H9 (cell line): ENCODE data around the gene L1CAM. TPM values are rescaled to one million over a fixed set of nuclear protein-coding genes. Genes with fewer than 3 reads are reported as not detected.

ENCODE experiments used
- DNase-seq: peaks from one replicate; pipeline ENCODE4 v3.0.0-alpha.2; 2017
- H2AFZ ChIP-seq: one replicate; pipeline ENCODE4 v1.6.1; 2013; ENCODE audit warnings: mild to moderate bottlenecking, low read length, control low read depth, moderate library complexity
- H2AK5ac ChIP-seq: 2 replicates; pipeline ENCODE4 v1.6.1; 2013; ENCODE audit warnings: low read length, control low read depth, mixed read lengths; ENCODE audit not compliant: insufficient read length
- H2BK120ac ChIP-seq: one replicate; pipeline ENCODE4 v1.6.1; 2013; ENCODE audit warnings: low read depth, mild to moderate bottlenecking, low read length, control low read depth, inconsistent platforms; ENCODE audit not compliant: poor library complexity, severe bottlenecking
- H2BK12ac ChIP-seq: 2 replicates; pipeline ENCODE4 v1.6.1; 2013; ENCODE audit warnings: low read length, control low read depth, mixed read lengths, low read depth; ENCODE audit not compliant: insufficient read length
- H2BK15ac ChIP-seq: 2 replicates; pipeline ENCODE4 v1.6.1; 2013; ENCODE audit warnings: low read depth, low read length, control low read depth
- H2BK20ac ChIP-seq: one replicate; pipeline ENCODE4 v1.6.1; 2013; ENCODE audit warnings: low read depth, mild to moderate bottlenecking, low read length, control low read depth, inconsistent platforms; ENCODE audit not compliant: poor library complexity, severe bottlenecking
- H2BK5ac ChIP-seq: 2 replicates; pipeline ENCODE4 v1.6.1; 2013; ENCODE audit warnings: low read length, control low read depth, mixed read lengths; ENCODE audit not compliant: insufficient read length
- H3K14ac ChIP-seq: 2 replicates; pipeline ENCODE4 v1.6.1; 2013; ENCODE audit warnings: low read length, control low read depth; ENCODE audit not compliant: insufficient read depth
- H3K18ac ChIP-seq: 2 replicates; pipeline ENCODE4 v1.6.1; 2013; ENCODE audit warnings: low read depth, mild to moderate bottlenecking, mixed read lengths, low read length, control low read depth; ENCODE audit not compliant: insufficient read length
- H3K23ac ChIP-seq: 2 replicates; pipeline ENCODE4 v1.6.1; 2013; ENCODE audit warnings: low read length, control low read depth, mixed read lengths, low read depth; ENCODE audit not compliant: insufficient read length
- H3K23me2 ChIP-seq: 2 replicates; pipeline ENCODE4 v1.6.1; 2013; ENCODE audit warnings: low read depth, mild to moderate bottlenecking, mixed read lengths, low read length, control low read depth; ENCODE audit not compliant: insufficient read length, poor library complexity, severe bottlenecking
- H3K27ac ChIP-seq: 2 replicates; pipeline ENCODE4 v1.5.1; 2013; ENCODE audit warnings: low read length, control low read depth, mixed read lengths, low read depth; ENCODE audit not compliant: insufficient read length
- H3K27me3 ChIP-seq: 2 replicates; pipeline ENCODE4 v1.6.1; 2013; ENCODE audit warnings: low read length, control low read depth, inconsistent platforms; ENCODE audit not compliant: insufficient read depth
- H3K4ac ChIP-seq: 2 replicates; pipeline ENCODE4 v1.6.1; 2013; ENCODE audit warnings: low read depth, mild to moderate bottlenecking, control low read depth, inconsistent platforms, low read length, moderate library complexity
- H3K4me1 ChIP-seq: 2 replicates; pipeline ENCODE4 v1.6.1; 2013; ENCODE audit warnings: low read length, control low read depth, inconsistent platforms; ENCODE audit not compliant: insufficient read depth
- H3K4me2 ChIP-seq: 2 replicates; pipeline ENCODE4 v1.6.1; 2013; ENCODE audit warnings: low read length, control low read depth, mixed read lengths; ENCODE audit not compliant: insufficient read length, insufficient read depth
- H3K56ac ChIP-seq: 2 replicates; pipeline ENCODE4 v1.6.1; 2013; ENCODE audit warnings: low read depth, mild to moderate bottlenecking, mixed read lengths, low read length, control low read depth; ENCODE audit not compliant: insufficient read length
- H3K79me1 ChIP-seq: 2 replicates; pipeline ENCODE4 v1.6.1; 2013; ENCODE audit warnings: low read depth, mild to moderate bottlenecking, moderate library complexity, low read length, control low read depth, inconsistent platforms; ENCODE audit not compliant: insufficient read depth, poor library complexity, severe bottlenecking
- H3K79me2 ChIP-seq: 2 replicates; pipeline ENCODE4 v1.6.1; 2013; ENCODE audit warnings: low read length, control low read depth, inconsistent platforms; ENCODE audit not compliant: insufficient read depth
- H3K9ac ChIP-seq: 2 replicates; pipeline ENCODE4 v1.6.1; 2013; ENCODE audit warnings: low read length, control low read depth, mixed read lengths; ENCODE audit not compliant: insufficient read length; ENCODE audit errors: extremely low read depth
- H3K9me3 ChIP-seq: one replicate; pipeline ENCODE4 v1.6.1; 2013; ENCODE audit warnings: low read depth, low read length, inconsistent platforms; ENCODE audit not compliant: control insufficient read depth
- H3T11ph ChIP-seq: one replicate; pipeline ENCODE4 v1.6.1; 2013; ENCODE audit warnings: mild to moderate bottlenecking, low read length, control low read depth, inconsistent platforms
- H4K20me1 ChIP-seq: one replicate; pipeline ENCODE4 v1.6.1; 2013; ENCODE audit not compliant: control insufficient read depth, insufficient read length, insufficient read depth
- H4K5ac ChIP-seq: 2 replicates; pipeline ENCODE4 v1.6.1; 2013; ENCODE audit warnings: low read depth, mild to moderate bottlenecking, mixed read lengths, low read length, control low read depth; ENCODE audit not compliant: insufficient read length
- H4K8ac ChIP-seq: replicated peaks from 2 replicates; pipeline ENCODE4 v1.6.1; 2013; ENCODE audit warnings: low read length, control low read depth, mixed read lengths, low read depth; ENCODE audit not compliant: insufficient read length
- H4K91ac ChIP-seq: 2 replicates; pipeline ENCODE4 v1.6.1; 2013; ENCODE audit warnings: low read depth, mild to moderate bottlenecking, moderate library complexity, mixed read lengths, low read length, control low read depth; ENCODE audit not compliant: insufficient read length
- H3K27ac Mint-ChIP-seq, 3 experiments: 2 replicates in 2 of 3; 3 replicates in 1 of 3; pipeline ENCODE4 v1.8.0; 2020 to 2021; ENCODE audit warnings: mixed read lengths in 3 of 3, mild to moderate bottlenecking in 1 of 3, moderate library complexity in 1 of 3
- H3K27me3 Mint-ChIP-seq: 2 replicates; pipeline ENCODE4 v1.8.0; 2021; ENCODE audit warnings: low read depth, mild to moderate bottlenecking, moderate library complexity, mixed read lengths
- H3K36me3 Mint-ChIP-seq, 3 experiments: 2 replicates in 2 of 3; 3 replicates in 1 of 3; pipeline ENCODE4 v1.8.0; 2020 to 2021; ENCODE audit warnings: low read depth in 3 of 3, mixed read lengths in 3 of 3; ENCODE audit not compliant: insufficient read depth in 1 of 3
- H3K4me1 Mint-ChIP-seq, 2 experiments: 2 replicates each; pipeline ENCODE4 v1.8.0; 2020; ENCODE audit warnings: mixed read lengths in 2 of 2
- H3K4me3 Mint-ChIP-seq, 2 experiments: 2 replicates in 1 of 2; 3 replicates in 1 of 2; pipeline ENCODE4 v1.8.0; 2020 to 2021; ENCODE audit warnings: mild to moderate bottlenecking in 2 of 2, mixed read lengths in 2 of 2, moderate library complexity in 1 of 2
- H3K9me3 Mint-ChIP-seq, 2 experiments: 2 replicates in 1 of 2; 3 replicates in 1 of 2; pipeline ENCODE4 v1.8.0; 2020; ENCODE audit warnings: mild to moderate bottlenecking in 2 of 2, mixed read lengths in 2 of 2, moderate library complexity in 1 of 2
- total RNA-seq: library from RNA; stranded (reverse); gene quantifications from 2 replicates; pipeline ENCODE4 v1.2.1, GENCODE V29; 2021
- TF ChIP-seq, protein P1 (sequence below): fragments of 200-600 bp; sonication (generic); conservative IDR thresholded peaks from 3 replicates; pipeline ENCODE4 v1.8.0; 2021; ENCODE audit warnings: antibody characterized with exemption, mild to moderate bottlenecking

L1CAM gene
- total RNA-seq, 1 experiment from 2014 or later: 22.7 TPM

DNA sequence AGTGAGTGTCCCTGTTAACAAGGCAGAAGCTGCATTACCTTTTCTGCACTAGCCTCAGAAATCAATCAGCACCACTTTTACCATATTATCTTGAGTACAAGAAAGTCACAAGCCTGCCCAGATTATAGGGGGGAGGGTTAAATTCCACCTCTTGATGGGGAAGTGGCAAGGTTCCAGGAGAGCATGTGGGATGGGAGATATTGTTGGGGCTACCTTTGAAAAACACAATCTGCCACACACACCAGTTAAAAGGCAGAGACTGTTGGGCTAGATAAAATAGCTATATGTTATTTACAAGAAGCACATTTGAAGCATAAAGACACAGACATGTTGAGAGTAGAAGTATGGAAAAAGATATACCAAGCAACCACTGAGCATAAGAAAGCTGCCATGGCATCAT, 11.9 kb upstream of the L1CAM start:
- H3K9ac ChIP-seq: no peak overlapping the region
- no peaks in the 10 kb centered on the region for H3K79me2 ChIP-seq
- no peak overlapping the region for H2AFZ ChIP-seq
- no peaks in the 10 kb centered on the region for H3K27me3 ChIP-seq
- H2AK5ac ChIP-seq: no peak overlapping the region
- H3K4me2 ChIP-seq: no peak overlapping the region
- H4K5ac ChIP-seq: no peak overlapping the region
- no peak overlapping the region for H3K27ac Mint-ChIP-seq
- no peak overlapping the region for H4K91ac ChIP-seq
- TF ChIP-seq, protein P1, sequence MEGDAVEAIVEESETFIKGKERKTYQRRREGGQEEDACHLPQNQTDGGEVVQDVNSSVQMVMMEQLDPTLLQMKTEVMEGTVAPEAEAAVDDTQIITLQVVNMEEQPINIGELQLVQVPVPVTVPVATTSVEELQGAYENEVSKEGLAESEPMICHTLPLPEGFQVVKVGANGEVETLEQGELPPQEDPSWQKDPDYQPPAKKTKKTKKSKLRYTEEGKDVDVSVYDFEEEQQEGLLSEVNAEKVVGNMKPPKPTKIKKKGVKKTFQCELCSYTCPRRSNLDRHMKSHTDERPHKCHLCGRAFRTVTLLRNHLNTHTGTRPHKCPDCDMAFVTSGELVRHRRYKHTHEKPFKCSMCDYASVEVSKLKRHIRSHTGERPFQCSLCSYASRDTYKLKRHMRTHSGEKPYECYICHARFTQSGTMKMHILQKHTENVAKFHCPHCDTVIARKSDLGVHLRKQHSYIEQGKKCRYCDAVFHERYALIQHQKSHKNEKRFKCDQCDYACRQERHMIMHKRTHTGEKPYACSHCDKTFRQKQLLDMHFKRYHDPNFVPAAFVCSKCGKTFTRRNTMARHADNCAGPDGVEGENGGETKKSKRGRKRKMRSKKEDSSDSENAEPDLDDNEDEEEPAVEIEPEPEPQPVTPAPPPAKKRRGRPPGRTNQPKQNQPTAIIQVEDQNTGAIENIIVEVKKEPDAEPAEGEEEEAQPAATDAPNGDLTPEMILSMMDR: no peak
- no peak overlapping the region for H2BK5ac ChIP-seq
- no peak overlapping the region for H3K4ac ChIP-seq
- peaks cover 14% of the 10 kb centered on the region for H3K9me3 ChIP-seq
- H3K23ac ChIP-seq: no peak overlapping the region
- no peak for DNase-seq
- H3K18ac ChIP-seq: no peak overlapping the region
- H3K36me3 Mint-ChIP-seq: peaks cover 0 to 3% (median 0%) of the 10 kb centered on the region in 3 experiments; a peak in 3 of 7 replicates
- no peak overlapping the region for H2BK12ac ChIP-seq
- H3K56ac ChIP-seq: no peak overlapping the region
- H3K23me2 ChIP-seq: no peaks in the 10 kb centered on the region
- peaks cover 8% of the 10 kb centered on the region for H3K27me3 Mint-ChIP-seq
- no peak overlapping the region for H3K27ac ChIP-seq
- no peak overlapping the region for H2BK120ac ChIP-seq
- no peak overlapping the region for H3K14ac ChIP-seq
- H4K20me1 ChIP-seq: no peaks in the 10 kb centered on the region
- H3K79me1 ChIP-seq: no peaks in the 10 kb centered on the region
- no peak overlapping the region for H3K4me3 Mint-ChIP-seq
- peaks cover 7 to 16% of the 10 kb centered on the region in 2 experiments for H3K4me1 Mint-ChIP-seq
- no peak overlapping the region for H2BK15ac ChIP-seq
- peaks cover 69 to 76% of the 10 kb centered on the region in 2 experiments for H3K9me3 Mint-ChIP-seq
- H2BK20ac ChIP-seq: no peak overlapping the region
- no peaks in the 10 kb centered on the region for H3K4me1 ChIP-seq
- H3T11ph ChIP-seq: no peak overlapping the region
- no peak overlapping the region for H4K8ac ChIP-seq
